ENCODE measurements around the gene RAVER2.

The RAVER2 gene

DNA sequence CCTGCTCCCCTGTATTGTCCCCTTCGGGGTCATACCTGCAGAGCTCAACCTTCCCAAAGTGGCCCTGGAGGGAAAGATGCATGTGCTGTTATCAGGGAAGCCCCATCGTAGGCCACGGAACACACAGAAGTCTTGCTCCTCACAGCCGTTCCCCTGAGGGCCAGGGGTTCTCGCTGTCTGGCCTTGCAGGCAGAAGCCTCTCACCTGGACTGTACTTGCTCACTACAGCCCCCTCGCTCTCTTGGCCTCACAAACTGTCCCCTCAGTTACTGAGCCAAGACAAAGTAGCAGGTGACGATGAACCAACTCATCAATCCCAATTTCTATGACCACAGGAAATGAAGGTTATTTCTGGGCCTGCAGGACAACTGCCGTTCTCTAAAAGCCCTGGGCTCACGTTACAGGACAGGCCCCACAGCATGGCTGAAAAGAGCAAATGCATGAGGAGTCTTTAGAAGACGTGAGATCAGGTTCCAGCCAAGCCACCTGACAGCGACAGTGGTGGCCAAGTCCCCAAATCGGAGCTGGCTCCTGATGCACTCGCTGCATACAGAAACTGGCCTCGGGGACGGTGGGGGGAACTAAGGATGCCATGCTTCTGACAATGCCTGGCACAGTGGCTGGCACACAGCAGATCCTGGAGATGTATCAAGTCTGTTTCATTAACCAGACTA, 95.0 kb downstream of the RAVER2 start:
- no peaks in the 10 kb centered on the region for H3K4me1 ChIP-seq (ENCODE audit: control insufficient read depth, insufficient read depth, low read length, poor library complexity, severe bottlenecking)
- no peak overlapping the region for H3K4me3 ChIP-seq (ENCODE audit: insufficient read depth, low read depth, low read length, poor library complexity, severe bottlenecking)
- no peak overlapping the region for H3K27ac ChIP-seq (ENCODE audit: insufficient read depth, low read length, poor library complexity, severe bottlenecking)
- no peak for DNase-seq
- peaks cover 92% of the 10 kb centered on the region for H3K36me3 ChIP-seq (ENCODE audit: control insufficient read depth, insufficient read depth, low read length)
- H3K9me3 ChIP-seq (ENCODE audit: control insufficient read depth, low read length), result no peaks in the 10 kb centered on the region
- H3K27me3 ChIP-seq (replicated peaks; ENCODE audit: control insufficient read depth, insufficient read depth, low read length, poor library complexity, severe bottlenecking), result no peaks in the 10 kb centered on the region

GRCh38 chr1:64841330-64842065, 96.6 kb downstream of the RAVER2 start:
- Histone ChIP-seq H3K27ac (ENCODE audit: insufficient read depth, low read length, poor library complexity, severe bottlenecking) (no peak overlapping the region), H3K4me1 (ENCODE audit: control insufficient read depth, insufficient read depth, low read length, poor library complexity, severe bottlenecking) (no peaks in the 10 kb centered on the region), H3K4me3 (ENCODE audit: insufficient read depth, low read depth, low read length, poor library complexity, severe bottlenecking) (no peak overlapping the region), H3K9me3 (ENCODE audit: control insufficient read depth, low read length) (no peaks in the 10 kb centered on the region), H3K27me3 (replicated peaks; ENCODE audit: control insufficient read depth, insufficient read depth, low read length, poor library complexity, severe bottlenecking) (no peaks in the 10 kb centered on the region), H3K36me3 (ENCODE audit: control insufficient read depth, insufficient read depth, low read length) (peaks cover 92% of the 10 kb centered on the region)
- no peak for DNase-seq

DNA sequence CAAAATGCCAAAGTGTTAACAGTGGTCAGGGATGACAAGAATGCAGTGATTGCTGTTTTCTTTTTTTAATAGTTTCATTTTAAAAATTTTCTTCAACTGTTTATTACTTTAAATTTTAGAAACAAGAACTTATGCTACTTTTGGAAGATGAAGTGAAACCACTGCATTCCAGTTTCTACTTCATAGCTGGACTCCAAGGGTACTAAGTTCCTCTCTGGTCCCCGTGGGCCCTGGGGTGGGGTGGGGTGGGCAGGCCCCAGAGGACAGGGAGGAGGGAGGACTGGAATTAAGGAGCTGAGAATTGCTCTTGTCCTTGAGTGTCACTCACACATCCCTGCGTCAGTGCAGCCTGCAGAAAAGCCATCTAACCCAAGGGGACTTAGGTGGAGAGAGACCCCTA, 97.3 kb downstream of the RAVER2 start:
- Histone ChIP-seq H3K9me3 (ENCODE audit: control insufficient read depth, low read length) (no peaks in the 10 kb centered on the region), H3K27ac (ENCODE audit: insufficient read depth, low read length, poor library complexity, severe bottlenecking) (no peak overlapping the region)

GRCh38 chr1:64843675-64844074, 98.8 kb downstream of the RAVER2 start:
- H3K4me3 ChIP-seq (ENCODE audit: insufficient read depth, low read depth, low read length, poor library complexity, severe bottlenecking), result no peak overlapping the region
- no peak for DNase-seq
- H3K27me3 ChIP-seq (replicated peaks; ENCODE audit: control insufficient read depth, insufficient read depth, low read length, poor library complexity, severe bottlenecking), result no peaks in the 10 kb centered on the region
- H3K4me1 ChIP-seq (ENCODE audit: control insufficient read depth, insufficient read depth, low read length, poor library complexity, severe bottlenecking), result no peaks in the 10 kb centered on the region
- no peak overlapping the region for H3K27ac ChIP-seq (ENCODE audit: insufficient read depth, low read length, poor library complexity, severe bottlenecking)
- H3K9me3 ChIP-seq (ENCODE audit: control insufficient read depth, low read length), result no peaks in the 10 kb centered on the region
- H3K36me3 ChIP-seq (ENCODE audit: control insufficient read depth, insufficient read depth, low read length), result peaks cover 92% of the 10 kb centered on the region

More for the DNA sequence above, 97.3 kb downstream of the RAVER2 start:
- DNase-seq, result no peak
- Histone ChIP-seq H3K27me3 (replicated peaks; ENCODE audit: control insufficient read depth, insufficient read depth, low read length, poor library complexity, severe bottlenecking) (no peaks in the 10 kb centered on the region), H3K4me1 (ENCODE audit: control insufficient read depth, insufficient read depth, low read length, poor library complexity, severe bottlenecking) (no peaks in the 10 kb centered on the region), H3K4me3 (ENCODE audit: insufficient read depth, low read depth, low read length, poor library complexity, severe bottlenecking) (no peak overlapping the region), H3K36me3 (ENCODE audit: control insufficient read depth, insufficient read depth, low read length) (peaks cover 92% of the 10 kb centered on the region)

- Histone ChIP-seq H3K27me3 (replicated peaks; ENCODE audit: control insufficient read depth, insufficient read depth, low read length, poor library complexity, severe bottlenecking) (no peaks in the 10 kb centered on the region), H3K27ac (ENCODE audit: insufficient read depth, low read length, poor library complexity, severe bottlenecking) (no peak overlapping the region), H3K9me3 (ENCODE audit: control insufficient read depth, low read length) (no peaks in the 10 kb centered on the region), H3K36me3 (ENCODE audit: control insufficient read depth, insufficient read depth, low read length) (peaks cover 95% of the 10 kb centered on the region), H3K4me1 (ENCODE audit: control insufficient read depth, insufficient read depth, low read length, poor library complexity, severe bottlenecking) (no peaks in the 10 kb centered on the region), H3K4me3 (ENCODE audit: insufficient read depth, low read depth, low read length, poor library complexity, severe bottlenecking) (no peak overlapping the region)
- DNase-seq, result no peak
Measured at GRCh38 chr1:64844175-64844574, 99.3 kb downstream of the RAVER2 start.

- no peak for DNase-seq
- Histone ChIP-seq H3K4me1 (ENCODE audit: control insufficient read depth, insufficient read depth, low read length, poor library complexity, severe bottlenecking) (no peaks in the 10 kb centered on the region), H3K4me3 (ENCODE audit: insufficient read depth, low read depth, low read length, poor library complexity, severe bottlenecking) (no peak overlapping the region), H3K27me3 (replicated peaks; ENCODE audit: control insufficient read depth, insufficient read depth, low read length, poor library complexity, severe bottlenecking) (no peaks in the 10 kb centered on the region), H3K27ac (ENCODE audit: insufficient read depth, low read length, poor library complexity, severe bottlenecking) (no peak overlapping the region), H3K9me3 (ENCODE audit: control insufficient read depth, low read length) (no peaks in the 10 kb centered on the region), H3K36me3 (ENCODE audit: control insufficient read depth, insufficient read depth, low read length) (peaks cover 95% of the 10 kb centered on the region)
Measured at GRCh38 chr1:64844609-64845008, 99.7 kb downstream of the RAVER2 start.

DNA sequence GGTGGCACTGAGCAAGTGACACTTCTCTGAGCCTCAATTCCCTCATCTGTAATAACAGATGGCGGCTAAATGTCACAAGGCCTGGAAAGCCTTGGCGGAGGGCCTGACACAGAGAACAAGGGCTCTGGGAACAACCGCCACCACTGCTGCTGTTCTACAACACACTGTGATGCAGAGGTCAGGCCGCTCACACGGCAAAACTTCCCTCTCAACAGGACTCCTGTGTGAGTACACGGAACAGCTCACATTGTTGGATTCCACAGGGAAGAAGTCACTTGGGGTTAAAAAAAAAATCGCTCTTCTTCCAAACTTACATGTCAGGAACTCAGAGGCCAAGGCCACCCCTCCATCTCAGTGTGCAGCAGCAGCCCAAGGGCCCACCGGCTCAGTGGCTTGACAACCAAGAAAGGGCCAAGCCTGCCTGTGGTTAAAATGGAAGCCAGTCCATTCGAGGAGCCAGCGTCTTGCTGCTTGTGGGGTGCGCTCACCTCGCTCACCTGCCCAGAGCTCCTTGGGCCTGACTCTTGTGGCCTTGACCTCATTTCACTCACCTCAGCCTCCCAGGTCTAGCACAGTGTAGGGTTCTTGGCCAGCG, 101.1 kb downstream of the RAVER2 start:
- Histone ChIP-seq H3K36me3 (ENCODE audit: control insufficient read depth, insufficient read depth, low read length) (peaks cover 95% of the 10 kb centered on the region), H3K9me3 (ENCODE audit: control insufficient read depth, low read length) (no peaks in the 10 kb centered on the region), H3K27ac (ENCODE audit: insufficient read depth, low read length, poor library complexity, severe bottlenecking) (no peak overlapping the region), H3K27me3 (replicated peaks; ENCODE audit: control insufficient read depth, insufficient read depth, low read length, poor library complexity, severe bottlenecking) (no peaks in the 10 kb centered on the region), H3K4me3 (ENCODE audit: insufficient read depth, low read depth, low read length, poor library complexity, severe bottlenecking) (no peak overlapping the region), H3K4me1 (ENCODE audit: control insufficient read depth, insufficient read depth, low read length, poor library complexity, severe bottlenecking) (no peaks in the 10 kb centered on the region)
- DNase-seq, result no peak

GRCh38 chr1:64846573-64847430, 101.9 kb downstream of the RAVER2 start:
- Histone ChIP-seq H3K27ac (ENCODE audit: insufficient read depth, low read length, poor library complexity, severe bottlenecking) (no peak overlapping the region), H3K36me3 (ENCODE audit: control insufficient read depth, insufficient read depth, low read length) (peaks cover 94% of the 10 kb centered on the region), H3K27me3 (replicated peaks; ENCODE audit: control insufficient read depth, insufficient read depth, low read length, poor library complexity, severe bottlenecking) (no peaks in the 10 kb centered on the region), H3K4me3 (ENCODE audit: insufficient read depth, low read depth, low read length, poor library complexity, severe bottlenecking) (no peak overlapping the region), H3K4me1 (ENCODE audit: control insufficient read depth, insufficient read depth, low read length, poor library complexity, severe bottlenecking) (no peaks in the 10 kb centered on the region), H3K9me3 (ENCODE audit: control insufficient read depth, low read length) (no peaks in the 10 kb centered on the region)
- DNase-seq, result no peak

- no peaks in the 10 kb centered on the region for H3K27me3 ChIP-seq (replicated peaks; ENCODE audit: control insufficient read depth, insufficient read depth, low read length, poor library complexity, severe bottlenecking)
- no peaks in the 10 kb centered on the region for H3K4me1 ChIP-seq (ENCODE audit: control insufficient read depth, insufficient read depth, low read length, poor library complexity, severe bottlenecking)
- DNase-seq, result no peak
- no peaks in the 10 kb centered on the region for H3K9me3 ChIP-seq (ENCODE audit: control insufficient read depth, low read length)
- no peak overlapping the region for H3K4me3 ChIP-seq (ENCODE audit: insufficient read depth, low read depth, low read length, poor library complexity, severe bottlenecking)
- no peak overlapping the region for H3K27ac ChIP-seq (ENCODE audit: insufficient read depth, low read length, poor library complexity, severe bottlenecking)
- peaks cover 99% of the 10 kb centered on the region for H3K36me3 ChIP-seq (ENCODE audit: control insufficient read depth, insufficient read depth, low read length)
Measured at GRCh38 chr1:64847666-64848065, 102.8 kb downstream of the RAVER2 start.
